ENCODE results near the gene KCNC1.

DNA sequence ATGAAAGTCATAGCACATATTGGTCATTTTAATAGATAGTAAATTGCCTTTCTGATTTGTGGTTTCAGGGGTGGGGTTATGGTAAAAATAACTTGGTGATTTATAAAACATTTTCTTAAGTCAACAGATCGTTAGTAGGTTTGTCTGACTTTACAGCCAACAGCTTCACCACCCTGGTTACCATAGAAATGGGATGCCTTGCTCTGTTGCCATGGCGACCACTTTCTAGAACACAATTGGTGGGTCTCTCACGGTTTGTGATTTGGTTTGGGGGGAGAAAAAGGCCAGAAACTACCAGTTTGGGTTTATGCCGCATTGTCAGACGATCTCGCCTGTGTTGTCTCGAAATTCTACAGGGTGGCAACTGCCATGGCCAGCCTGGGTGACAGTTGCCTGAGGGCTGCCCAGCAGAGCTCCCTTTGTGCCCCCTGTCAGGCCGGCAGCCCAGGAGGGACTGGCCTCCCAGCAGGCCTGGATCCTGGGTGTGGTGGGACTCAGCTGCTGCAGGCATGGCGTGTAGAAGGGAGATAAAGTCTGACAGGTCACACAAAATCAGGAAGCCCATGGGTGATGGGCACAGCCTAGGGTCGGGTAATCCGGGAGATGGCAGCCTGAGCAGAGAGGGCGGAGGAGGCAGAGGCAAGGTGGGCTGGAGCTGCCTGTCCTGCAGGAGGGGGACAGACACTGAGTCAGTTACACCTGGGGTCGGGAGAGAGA is 30.9 kb downstream of the KCNC1 start:
- TF ChIP-seq CTCF (IDR thresholded peaks at IDR 0.05) (no peak), POLR2A (IDR thresholded peaks at IDR 0.05) (no peak)
